ENCODE measurements around the gene TENM3.

TENM3 gene

GRCh38 chr4:182325848-182326255 is 82.7 kb downstream of the TENM3 start:
- WGBS, 2 experiments (ENCODE audit: insufficient coverage in 2 of 2) = 86 to 95% methylated on average over 12 to 16 of the region's 16 CpGs
- peaks cover 56% of the 10 kb centered on the region for H3K36me3 ChIP-seq (ENCODE audit: control insufficient read depth, insufficient read depth, low read length)

GRCh38 chr4:182328505-182328904 is 85.3 kb downstream of the TENM3 start:
- Histone ChIP-seq H3K9me3 (ENCODE audit: control insufficient read depth, low read length) (no peaks in the 10 kb centered on the region), H3K36me3 (ENCODE audit: control insufficient read depth, insufficient read depth, low read length) (peaks cover 61% of the 10 kb centered on the region), H3K27ac (ENCODE audit: low read depth, low read length, severe bottlenecking) (no peak overlapping the region), H3K4me1 (ENCODE audit: control insufficient read depth, insufficient read depth, low read length, poor library complexity, severe bottlenecking) (no peaks in the 10 kb centered on the region), H3K4me3 (ENCODE audit: extremely low read depth, insufficient read depth, low read length, poor library complexity, severe bottlenecking) (no peak overlapping the region)
- WGBS, 2 experiments (ENCODE audit: insufficient coverage in 2 of 2) = 93 to 95% methylated on average over 4 to 6 of the region's 7 CpGs

More at GRCh38 chr4:182325848-182326255, 82.7 kb downstream of the TENM3 start:
- no peak overlapping the region for H3K27ac ChIP-seq (ENCODE audit: low read depth, low read length, severe bottlenecking)
- H3K4me3 ChIP-seq (ENCODE audit: extremely low read depth, insufficient read depth, low read length, poor library complexity, severe bottlenecking) = no peak overlapping the region
- H3K4me1 ChIP-seq (ENCODE audit: control insufficient read depth, insufficient read depth, low read length, poor library complexity, severe bottlenecking) = no peaks in the 10 kb centered on the region
- no peaks in the 10 kb centered on the region for H3K9me3 ChIP-seq (ENCODE audit: control insufficient read depth, low read length)

GRCh38 chr4:182337366-182337765 is 94.2 kb downstream of the TENM3 start:
- peaks cover 20% of the 10 kb centered on the region for H3K36me3 ChIP-seq (ENCODE audit: control insufficient read depth, insufficient read depth, low read length)
- WGBS, 2 experiments (ENCODE audit: insufficient coverage in 2 of 2) = no CpG with 5 or more reads among the region's 1 CpG
- no peak overlapping the region for H3K27ac ChIP-seq (ENCODE audit: low read depth, low read length, severe bottlenecking)
- no peak overlapping the region for H3K4me3 ChIP-seq (ENCODE audit: extremely low read depth, insufficient read depth, low read length, poor library complexity, severe bottlenecking)
- H3K4me1 ChIP-seq (ENCODE audit: control insufficient read depth, insufficient read depth, low read length, poor library complexity, severe bottlenecking) = no peaks in the 10 kb centered on the region
- H3K9me3 ChIP-seq (ENCODE audit: control insufficient read depth, low read length) = no peaks in the 10 kb centered on the region

GRCh38 chr4:182338063-182338462 is 94.9 kb downstream of the TENM3 start:
- no CpG with 5 or more reads among the region's 3 CpGs for WGBS, 2 experiments (ENCODE audit: insufficient coverage in 2 of 2)
- H3K4me1 ChIP-seq (ENCODE audit: control insufficient read depth, insufficient read depth, low read length, poor library complexity, severe bottlenecking) = no peaks in the 10 kb centered on the region
- no peak overlapping the region for H3K4me3 ChIP-seq (ENCODE audit: extremely low read depth, insufficient read depth, low read length, poor library complexity, severe bottlenecking)
- H3K36me3 ChIP-seq (ENCODE audit: control insufficient read depth, insufficient read depth, low read length) = peaks cover 18% of the 10 kb centered on the region
- no peaks in the 10 kb centered on the region for H3K9me3 ChIP-seq (ENCODE audit: control insufficient read depth, low read length)
- H3K27ac ChIP-seq (ENCODE audit: low read depth, low read length, severe bottlenecking) = no peak overlapping the region

GRCh38 chr4:182338746-182339145 is 95.5 kb downstream of the TENM3 start:
- no peaks in the 10 kb centered on the region for H3K9me3 ChIP-seq (ENCODE audit: control insufficient read depth, low read length)
- no peaks in the 10 kb centered on the region for H3K4me1 ChIP-seq (ENCODE audit: control insufficient read depth, insufficient read depth, low read length, poor library complexity, severe bottlenecking)
- peaks cover 18% of the 10 kb centered on the region for H3K36me3 ChIP-seq (ENCODE audit: control insufficient read depth, insufficient read depth, low read length)
- H3K27ac ChIP-seq (ENCODE audit: low read depth, low read length, severe bottlenecking) = no peak overlapping the region
- WGBS, 2 experiments (ENCODE audit: insufficient coverage in 2 of 2) = no CpG with 5 or more reads among the region's 2 CpGs
- H3K4me3 ChIP-seq (ENCODE audit: extremely low read depth, insufficient read depth, low read length, poor library complexity, severe bottlenecking) = no peak overlapping the region

GRCh38 chr4:182339221-182339641 is 96.0 kb downstream of the TENM3 start:
- Histone ChIP-seq H3K27ac (ENCODE audit: low read depth, low read length, severe bottlenecking) (no peak overlapping the region), H3K36me3 (ENCODE audit: control insufficient read depth, insufficient read depth, low read length) (peaks cover 18% of the 10 kb centered on the region), H3K9me3 (ENCODE audit: control insufficient read depth, low read length) (no peaks in the 10 kb centered on the region), H3K4me1 (ENCODE audit: control insufficient read depth, insufficient read depth, low read length, poor library complexity, severe bottlenecking) (no peaks in the 10 kb centered on the region), H3K4me3 (ENCODE audit: extremely low read depth, insufficient read depth, low read length, poor library complexity, severe bottlenecking) (no peak overlapping the region)
- WGBS, 2 experiments (ENCODE audit: insufficient coverage in 2 of 2) = 45 to 70% methylated on average over 3 of the region's 4 CpGs

GRCh38 chr4:182343453-182343852 is 100.3 kb downstream of the TENM3 start:
- WGBS, 2 experiments (ENCODE audit: insufficient coverage in 2 of 2) = 0% methylated on average over 1 of the region's 4 CpGs; no CpG with 5 or more reads in 1 of the 2 experiments
- Histone ChIP-seq H3K9me3 (ENCODE audit: control insufficient read depth, low read length) (no peaks in the 10 kb centered on the region), H3K36me3 (ENCODE audit: control insufficient read depth, insufficient read depth, low read length) (peaks cover 5% of the 10 kb centered on the region), H3K4me3 (ENCODE audit: extremely low read depth, insufficient read depth, low read length, poor library complexity, severe bottlenecking) (no peak overlapping the region), H3K4me1 (ENCODE audit: control insufficient read depth, insufficient read depth, low read length, poor library complexity, severe bottlenecking) (no peaks in the 10 kb centered on the region), H3K27ac (ENCODE audit: low read depth, low read length, severe bottlenecking) (no peak overlapping the region)

GRCh38 chr4:182344968-182345367 is 101.8 kb downstream of the TENM3 start:
- no peak overlapping the region for H3K4me3 ChIP-seq (ENCODE audit: extremely low read depth, insufficient read depth, low read length, poor library complexity, severe bottlenecking)
- no peaks in the 10 kb centered on the region for H3K4me1 ChIP-seq (ENCODE audit: control insufficient read depth, insufficient read depth, low read length, poor library complexity, severe bottlenecking)
- H3K9me3 ChIP-seq (ENCODE audit: control insufficient read depth, low read length) = no peaks in the 10 kb centered on the region
- H3K36me3 ChIP-seq (ENCODE audit: control insufficient read depth, insufficient read depth, low read length) = peaks cover 8% of the 10 kb centered on the region
- no peak overlapping the region for H3K27ac ChIP-seq (ENCODE audit: low read depth, low read length, severe bottlenecking)
- 88 to 100% methylated on average over 2 of the region's 6 CpGs for WGBS, 2 experiments (ENCODE audit: insufficient coverage in 2 of 2)

GRCh38 chr4:182346250-182346649 is 103.0 kb downstream of the TENM3 start:
- Histone ChIP-seq H3K4me3 (ENCODE audit: extremely low read depth, insufficient read depth, low read length, poor library complexity, severe bottlenecking) (no peak overlapping the region), H3K4me1 (ENCODE audit: control insufficient read depth, insufficient read depth, low read length, poor library complexity, severe bottlenecking) (no peaks in the 10 kb centered on the region), H3K9me3 (ENCODE audit: control insufficient read depth, low read length) (no peaks in the 10 kb centered on the region), H3K27ac (ENCODE audit: low read depth, low read length, severe bottlenecking) (no peak overlapping the region), H3K36me3 (ENCODE audit: control insufficient read depth, insufficient read depth, low read length) (peaks cover 9% of the 10 kb centered on the region)
- 86% methylated on average over 1 of the region's 7 CpGs; no CpG with 5 or more reads in 1 of the 2 experiments for WGBS, 2 experiments (ENCODE audit: insufficient coverage in 2 of 2)

GRCh38 chr4:182346675-182347375 is 103.6 kb downstream of the TENM3 start:
- H3K36me3 ChIP-seq (ENCODE audit: control insufficient read depth, insufficient read depth, low read length) = peaks cover 15% of the 10 kb centered on the region
- no peaks in the 10 kb centered on the region for H3K4me1 ChIP-seq (ENCODE audit: control insufficient read depth, insufficient read depth, low read length, poor library complexity, severe bottlenecking)
- H3K4me3 ChIP-seq (ENCODE audit: extremely low read depth, insufficient read depth, low read length, poor library complexity, severe bottlenecking) = no peak overlapping the region
- no peak overlapping the region for H3K27ac ChIP-seq (ENCODE audit: low read depth, low read length, severe bottlenecking)
- 84 to 85% methylated on average over 2 to 4 of the region's 11 CpGs for WGBS, 2 experiments (ENCODE audit: insufficient coverage in 2 of 2)
- H3K9me3 ChIP-seq (ENCODE audit: control insufficient read depth, low read length) = no peaks in the 10 kb centered on the region

- WGBS, 2 experiments (ENCODE audit: insufficient coverage in 2 of 2) = 89 to 92% methylated on average over 2 of the region's 5 CpGs
- H3K4me1 ChIP-seq (ENCODE audit: control insufficient read depth, insufficient read depth, low read length, poor library complexity, severe bottlenecking) = no peaks in the 10 kb centered on the region
- H3K4me3 ChIP-seq (ENCODE audit: extremely low read depth, insufficient read depth, low read length, poor library complexity, severe bottlenecking) = no peak overlapping the region
- H3K36me3 ChIP-seq (ENCODE audit: control insufficient read depth, insufficient read depth, low read length) = peaks cover 22% of the 10 kb centered on the region
- no peak overlapping the region for H3K27ac ChIP-seq (ENCODE audit: low read depth, low read length, severe bottlenecking)
- no peaks in the 10 kb centered on the region for H3K9me3 ChIP-seq (ENCODE audit: control insufficient read depth, low read length)
Measured at GRCh38 chr4:182348779-182349326, 105.7 kb downstream of the TENM3 start.

All from mesodermal cell (in vitro differentiated cells).